ENCODE results near the gene APH1B.
"Not testable (repeated sequence)": the region's sequence is repeated elsewhere in the genome, so short reads cannot be mapped to it uniquely, and the experiment has no call there.

The APH1B gene

GRCh38 chr15:63277038-63277892 lies at the start of gene APH1B:
TSS of gene APH1B (plus strand) at chr15:63277605. CDS start at chr15:63277624, 19 bp downstream.
- peak; percentile 52 to 55 for DNase-seq (ENCODE audit: extremely low read depth in 1 of 2, low read depth in 1 of 2)

- no peak for DNase-seq (ENCODE audit: extremely low read depth in 1 of 2, low read depth in 1 of 2)
These were observed 49.7 kb upstream of the APH1B start for GRCh38 chr15:63227689-63228088.

GRCh38 chr15:63231206-63231605 lies 46.2 kb upstream of the APH1B start:
- DNase-seq (ENCODE audit: extremely low read depth in 1 of 2, low read depth in 1 of 2) = no peak

GRCh38 chr15:63231706-63232105 lies 45.7 kb upstream of the APH1B start:
- no peak for DNase-seq (ENCODE audit: extremely low read depth in 1 of 2, low read depth in 1 of 2)

GRCh38 chr15:63232405-63232804 lies 45.0 kb upstream of the APH1B start:
- DNase-seq (ENCODE audit: extremely low read depth in 1 of 2, low read depth in 1 of 2) = no peak

- DNase-seq (ENCODE audit: extremely low read depth in 1 of 2, low read depth in 1 of 2) = no peak
These were observed 44.5 kb upstream of the APH1B start for GRCh38 chr15:63232943-63233342.

GRCh38 chr15:63233667-63234423 lies 43.6 kb upstream of the APH1B start:
- no peak for DNase-seq (ENCODE audit: extremely low read depth in 1 of 2, low read depth in 1 of 2)

GRCh38 chr15:63234451-63234870 lies 42.9 kb upstream of the APH1B start:
- no peak for DNase-seq (ENCODE audit: extremely low read depth in 1 of 2, low read depth in 1 of 2)

- DNase-seq (ENCODE audit: extremely low read depth in 1 of 2, low read depth in 1 of 2) = no peak
These were observed 41.1 kb upstream of the APH1B start for GRCh38 chr15:63236272-63236671.

GRCh38 chr15:63237086-63237485 lies 40.3 kb upstream of the APH1B start:
- DNase-seq (ENCODE audit: extremely low read depth in 1 of 2, low read depth in 1 of 2) = not testable (repeated sequence)

- no peak for DNase-seq (ENCODE audit: extremely low read depth in 1 of 2, low read depth in 1 of 2)
These were observed 39.2 kb upstream of the APH1B start for GRCh38 chr15:63238171-63238570.

GRCh38 chr15:63238796-63239195 lies 38.6 kb upstream of the APH1B start:
- DNase-seq (ENCODE audit: extremely low read depth in 1 of 2, low read depth in 1 of 2) = peak in 1 of 2 donors; percentile 32

- no peak for DNase-seq (ENCODE audit: extremely low read depth in 1 of 2, low read depth in 1 of 2)
These were observed 37.3 kb upstream of the APH1B start for GRCh38 chr15:63240109-63240508.

- no peak for DNase-seq (ENCODE audit: extremely low read depth in 1 of 2, low read depth in 1 of 2)
These were observed 36.1 kb upstream of the APH1B start for GRCh38 chr15:63241316-63241715.

- DNase-seq (ENCODE audit: extremely low read depth in 1 of 2, low read depth in 1 of 2) = no peak
These were observed 34.3 kb upstream of the APH1B start for GRCh38 chr15:63243101-63243500.

- DNase-seq (ENCODE audit: extremely low read depth in 1 of 2, low read depth in 1 of 2) = no peak
These were observed 33.6 kb upstream of the APH1B start for GRCh38 chr15:63243776-63244175.

- no peak for DNase-seq (ENCODE audit: extremely low read depth in 1 of 2, low read depth in 1 of 2)
These were observed 33.0 kb upstream of the APH1B start for GRCh38 chr15:63244399-63244798.

- no peak for DNase-seq (ENCODE audit: extremely low read depth in 1 of 2, low read depth in 1 of 2)
These were observed 32.3 kb upstream of the APH1B start for GRCh38 chr15:63244976-63245645.

GRCh38 chr15:63246691-63247469 lies 30.5 kb upstream of the APH1B start:
- DNase-seq (ENCODE audit: extremely low read depth in 1 of 2, low read depth in 1 of 2) = no peak

GRCh38 chr15:63250312-63250965 lies 27.0 kb upstream of the APH1B start:
- no peak for DNase-seq (ENCODE audit: extremely low read depth in 1 of 2, low read depth in 1 of 2)

Measured in stimulated activated CD8-positive, alpha-beta memory T cell treated with anti-CD3 and anti-CD28 coated beads, Interleukin-7, amount 100 ng/mL, for 48 hours (primary cell).